DOHH2 (cell line): ENCODE measurements around the gene PKDCC.
"Not testable (repeated sequence)": the region's sequence is repeated elsewhere in the genome, so short reads cannot be mapped to it uniquely, and the experiment has no call there.

Source experiments
- H3F3A ChIP-seq: fragments of 200-600 bp; sonication (generic), shearing (Covaris generic); 2 replicates; pipeline ENCODE4 v1.6.0; 2016; ENCODE audit warnings: antibody characterized with exemption, mild to moderate bottlenecking; ENCODE audit not compliant: control insufficient read depth, insufficient read depth
- H3K27ac ChIP-seq: fragments of 200-600 bp; sonication (generic); 2 replicates; pipeline ENCODE4 v1.5.1; 2014; ENCODE audit warnings: low read depth, mild to moderate bottlenecking, low read length, moderate library complexity
- H3K27me3 ChIP-seq: fragments of 200-600 bp; sonication (generic); 2 replicates; pipeline ENCODE4 v1.6.1; 2014; ENCODE audit warnings: mild to moderate bottlenecking, low read length, mixed read lengths; ENCODE audit not compliant: control insufficient read depth
- H3K36me3 ChIP-seq: fragments of 200-600 bp; sonication (generic); 2 replicates; pipeline ENCODE4 v1.6.1; 2014; ENCODE audit warnings: mild to moderate bottlenecking, low read length, moderate library complexity, mixed read lengths; ENCODE audit not compliant: control insufficient read depth
- H3K4me1 ChIP-seq: fragments of 200-600 bp; sonication (generic); 2 replicates; pipeline ENCODE4 v1.6.1; 2014; ENCODE audit warnings: mild to moderate bottlenecking, low read length, mixed read lengths; ENCODE audit not compliant: control insufficient read depth
- H3K4me2 ChIP-seq: fragments of 200-600 bp; sonication (generic); 2 replicates; pipeline ENCODE4 v1.6.0; 2014; ENCODE audit warnings: mild to moderate bottlenecking, low read length, moderate library complexity
- H3K4me3 ChIP-seq: fragments of 200-600 bp; sonication (generic); 2 replicates; pipeline ENCODE4 v1.5.1; 2014; ENCODE audit warnings: mild to moderate bottlenecking, low read length, mixed read lengths
- H3K79me2 ChIP-seq: fragments of 200-600 bp; sonication (generic); 2 replicates; pipeline ENCODE4 v1.6.1; 2014; ENCODE audit warnings: mild to moderate bottlenecking, low read length, mixed read lengths; ENCODE audit not compliant: control insufficient read depth
- H3K9me2 ChIP-seq: fragments of 200-600 bp; sonication (generic); replicated peaks from 2 replicates; pipeline ENCODE4 v1.6.1; 2014; ENCODE audit warnings: mild to moderate bottlenecking, low read length, mixed read lengths; ENCODE audit not compliant: control insufficient read depth
- H3K9me3 ChIP-seq: fragments of 200-600 bp; sonication (generic); 2 replicates; pipeline ENCODE4 v1.6.1; 2014; ENCODE audit warnings: antibody characterized with exemption, low read length, mixed read lengths; ENCODE audit not compliant: control insufficient read depth, insufficient read depth
- H4K20me1 ChIP-seq: fragments of 200-600 bp; sonication (generic); 2 replicates; pipeline ENCODE4 v1.6.0; 2014; ENCODE audit warnings: low read depth, mild to moderate bottlenecking, antibody characterized with exemption, low read length, moderate library complexity; ENCODE audit not compliant: control insufficient read depth, insufficient read depth
- CTCF ChIP-seq: fragments of 200-600 bp; sonication (generic); IDR thresholded peaks from one replicate; pipeline ENCODE4 v1.5.1; 2014; ENCODE audit warnings: antibody characterized with exemption, mild to moderate bottlenecking, low read depth, low read length; ENCODE audit not compliant: poor library complexity, severe bottlenecking
- EZH2phosphoT487 ChIP-seq: fragments of 200-600 bp; sonication (generic); IDR thresholded peaks from 2 replicates; pipeline ENCODE4 v1.6.1; 2017; ENCODE audit warnings: borderline replicate concordance, mild to moderate bottlenecking, antibody characterized with exemption, low read length, moderate library complexity, mixed read lengths

The PKDCC gene

GRCh38 chr2:42079737-42080287, 32.0 kb downstream of the PKDCC start:
- Histone ChIP-seq H3K4me1 (no peaks in the 10 kb centered on the region), H3K4me3 (no peak overlapping the region)

GRCh38 chr2:42081151-42081550, 33.3 kb downstream of the PKDCC start:
- H3K4me1 ChIP-seq, H3K4me2 ChIP-seq, H3K27me3 ChIP-seq, H3K36me3 ChIP-seq, H3K4me3 ChIP-seq, H3K9me2 ChIP-seq, H3F3A ChIP-seq, H3K9me3 ChIP-seq, H3K79me2 ChIP-seq, H3K27ac ChIP-seq, H4K20me1 ChIP-seq: not testable (repeated sequence)

More at GRCh38 chr2:42079737-42080287, 32.0 kb downstream of the PKDCC start:
- Histone ChIP-seq H3K9me2 (no peaks in the 10 kb centered on the region), H3K27me3 (peaks cover 10% of the 10 kb centered on the region), H3K4me2 (no peak overlapping the region), H3F3A (no peaks in the 10 kb centered on the region), H3K36me3 (no peaks in the 10 kb centered on the region), H4K20me1 (no peaks in the 10 kb centered on the region), H3K9me3 (no peaks in the 10 kb centered on the region), H3K79me2 (no peaks in the 10 kb centered on the region), H3K27ac (no peak overlapping the region)
- no peak for TF ChIP-seq EZH2phosphoT487
- TF ChIP-seq CTCF, result no peak

GRCh38 chr2:42082016-42082415, 34.2 kb downstream of the PKDCC start:
- no peak overlapping the region for H3K4me3 ChIP-seq
- TF ChIP-seq EZH2phosphoT487 (no peak), CTCF (no peak)

GRCh38 chr2:42084231-42084671, 36.4 kb downstream of the PKDCC start:
- peaks cover 17% of the 10 kb centered on the region for H3K27me3 ChIP-seq
- no peak overlapping the region for H3K4me3 ChIP-seq
- TF ChIP-seq CTCF, result no peak
- H4K20me1 ChIP-seq, result no peaks in the 10 kb centered on the region
- H3K4me2 ChIP-seq, result no peak overlapping the region
- no peaks in the 10 kb centered on the region for H3F3A ChIP-seq
- no peaks in the 10 kb centered on the region for H3K4me1 ChIP-seq
- H3K36me3 ChIP-seq, result no peaks in the 10 kb centered on the region
- H3K79me2 ChIP-seq, result no peaks in the 10 kb centered on the region
- no peak overlapping the region for H3K27ac ChIP-seq
- no peaks in the 10 kb centered on the region for H3K9me3 ChIP-seq
- no peaks in the 10 kb centered on the region for H3K9me2 ChIP-seq

More at GRCh38 chr2:42082016-42082415, 34.2 kb downstream of the PKDCC start:
- no peaks in the 10 kb centered on the region for H4K20me1 ChIP-seq
- H3K9me2 ChIP-seq, result no peaks in the 10 kb centered on the region
- no peak overlapping the region for H3K27ac ChIP-seq
- no peaks in the 10 kb centered on the region for H3K79me2 ChIP-seq
- H3K27me3 ChIP-seq, result peaks cover 15% of the 10 kb centered on the region
- H3K4me2 ChIP-seq, result no peak overlapping the region
- H3K4me1 ChIP-seq, result no peaks in the 10 kb centered on the region
- H3F3A ChIP-seq, result no peaks in the 10 kb centered on the region
- H3K9me3 ChIP-seq, result no peaks in the 10 kb centered on the region
- H3K36me3 ChIP-seq, result no peaks in the 10 kb centered on the region

GRCh38 chr2:42085070-42085469, 37.2 kb downstream of the PKDCC start:
- H3K4me2 ChIP-seq, H3K4me1 ChIP-seq, H3K36me3 ChIP-seq, H3F3A ChIP-seq, H3K4me3 ChIP-seq, H3K9me2 ChIP-seq, H4K20me1 ChIP-seq, H3K27ac ChIP-seq, H3K9me3 ChIP-seq, H3K79me2 ChIP-seq: not testable (repeated sequence)
- H3K27me3 ChIP-seq, result peaks cover 11% of the 10 kb centered on the region
